ENCODE results near the gene TMEM51.

Gene TMEM51

DNA sequence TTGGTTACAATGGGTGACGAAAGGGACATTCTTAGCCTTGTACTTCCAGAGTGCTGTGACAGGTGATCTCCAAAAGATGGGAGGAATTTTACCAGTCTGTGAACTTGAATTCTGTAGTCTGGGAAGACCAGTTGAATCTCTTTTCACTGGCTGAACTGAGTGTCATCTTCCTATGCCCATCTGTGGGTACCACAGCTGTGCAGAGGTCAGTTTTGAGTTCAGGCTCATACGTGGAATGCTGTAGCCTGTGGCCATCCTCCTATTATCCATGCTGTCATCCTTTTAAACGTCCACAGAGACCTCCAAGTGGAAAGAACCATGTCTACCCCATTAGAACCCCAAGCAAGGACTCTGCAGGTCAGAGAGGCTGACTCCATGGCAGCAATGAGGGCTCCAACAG lies 32.1 kb downstream of the TMEM51 start:
- TF ChIP-seq, protein P1, sequence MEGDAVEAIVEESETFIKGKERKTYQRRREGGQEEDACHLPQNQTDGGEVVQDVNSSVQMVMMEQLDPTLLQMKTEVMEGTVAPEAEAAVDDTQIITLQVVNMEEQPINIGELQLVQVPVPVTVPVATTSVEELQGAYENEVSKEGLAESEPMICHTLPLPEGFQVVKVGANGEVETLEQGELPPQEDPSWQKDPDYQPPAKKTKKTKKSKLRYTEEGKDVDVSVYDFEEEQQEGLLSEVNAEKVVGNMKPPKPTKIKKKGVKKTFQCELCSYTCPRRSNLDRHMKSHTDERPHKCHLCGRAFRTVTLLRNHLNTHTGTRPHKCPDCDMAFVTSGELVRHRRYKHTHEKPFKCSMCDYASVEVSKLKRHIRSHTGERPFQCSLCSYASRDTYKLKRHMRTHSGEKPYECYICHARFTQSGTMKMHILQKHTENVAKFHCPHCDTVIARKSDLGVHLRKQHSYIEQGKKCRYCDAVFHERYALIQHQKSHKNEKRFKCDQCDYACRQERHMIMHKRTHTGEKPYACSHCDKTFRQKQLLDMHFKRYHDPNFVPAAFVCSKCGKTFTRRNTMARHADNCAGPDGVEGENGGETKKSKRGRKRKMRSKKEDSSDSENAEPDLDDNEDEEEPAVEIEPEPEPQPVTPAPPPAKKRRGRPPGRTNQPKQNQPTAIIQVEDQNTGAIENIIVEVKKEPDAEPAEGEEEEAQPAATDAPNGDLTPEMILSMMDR (conservative IDR thresholded peaks at IDR 0.05; ENCODE audit: low read depth): no peak

DNA sequence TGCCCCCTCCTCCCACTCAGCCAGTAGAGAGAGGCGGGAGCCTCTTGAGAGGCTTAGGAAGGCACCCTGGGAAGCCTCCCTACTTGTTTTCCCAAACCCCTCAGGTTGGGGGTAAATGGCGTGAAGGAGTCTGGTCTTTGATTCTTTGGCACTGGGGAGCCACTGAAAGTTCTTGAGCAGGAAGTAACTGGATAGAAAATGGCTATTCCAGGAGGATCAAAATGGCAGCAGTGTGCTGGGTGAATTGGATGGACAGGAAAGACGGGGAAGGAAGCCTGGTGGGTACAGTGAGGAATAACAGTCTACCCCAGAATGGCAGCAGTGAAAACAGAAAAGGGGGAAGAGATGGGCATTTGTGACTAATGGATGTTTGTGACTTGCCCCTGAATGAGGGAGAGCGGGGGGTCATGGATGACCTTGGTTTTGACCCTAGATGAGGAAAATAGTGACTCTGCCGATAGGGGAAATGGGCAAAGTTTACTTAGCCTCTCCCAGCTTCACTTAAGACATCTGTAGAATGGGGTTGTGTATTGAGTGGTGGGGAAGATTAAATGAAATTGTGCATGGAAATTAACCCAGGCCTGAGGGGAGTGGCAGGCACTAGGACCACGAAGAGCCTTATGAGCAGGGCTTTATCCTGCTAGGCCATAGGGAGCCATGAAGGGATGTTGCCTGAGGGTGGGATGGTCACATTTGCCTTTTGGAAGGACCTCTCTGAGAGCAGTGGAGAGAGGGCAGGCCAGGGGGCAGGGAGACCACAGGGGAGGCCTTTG lies 32.7 kb downstream of the TMEM51 start:
- DNase-seq (ENCODE audit: low spot score): no peak

More for the DNA sequence above, 32.1 kb downstream of the TMEM51 start:
- no peak overlapping the region for H3K27ac ChIP-seq
- CTCF ChIA-PET: no interaction called here
- POLR2A ChIA-PET (ENCODE audit: low non-redundant PET): no interaction called here
- no peak for DNase-seq (ENCODE audit: low spot score)

DNA sequence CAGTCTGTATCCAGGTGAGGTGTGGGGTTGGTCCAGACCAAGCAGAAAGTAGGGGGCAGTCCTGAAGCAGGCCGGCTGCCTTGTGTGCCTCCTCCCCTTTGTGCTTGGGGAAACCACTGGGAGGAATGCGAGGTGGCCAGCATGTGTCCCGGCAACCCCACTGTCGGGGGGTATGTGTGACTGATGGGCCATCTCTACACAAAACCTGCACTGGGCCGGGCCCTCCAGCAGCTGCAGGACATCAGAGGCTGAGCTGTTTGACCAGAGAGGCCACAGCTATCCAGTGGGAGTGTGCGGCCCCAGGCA lies 33.3 kb downstream of the TMEM51 start:
- TF ChIP-seq, protein P1 (conservative IDR thresholded peaks at IDR 0.05; ENCODE audit: low read depth): no peak
- peak overlapping the region; percentile 19; the same call in 1 of the 2 replicates for H3K27ac ChIP-seq
- CTCF ChIA-PET: interaction anchor here (0.5 kb wide), 1 partner anchor 367 kb away, joined by 3 read pairs; no protein-coding TSS in a partner anchor
- DNase-seq (ENCODE audit: low spot score): no peak
- POLR2A ChIA-PET (ENCODE audit: low non-redundant PET): no interaction called here

More for the DNA sequence above, 32.7 kb downstream of the TMEM51 start:
- ChIA-PET CTCF (interaction anchor here (0.5 kb wide), 1 partner anchor 367 kb away, joined by 3 read pairs; no protein-coding TSS in a partner anchor), POLR2A (ENCODE audit: low non-redundant PET) (no interaction called here)
- TF ChIP-seq, protein P1 (conservative IDR thresholded peaks at IDR 0.05; ENCODE audit: low read depth): no peak
- no peak overlapping the region for H3K27ac ChIP-seq

DNA sequence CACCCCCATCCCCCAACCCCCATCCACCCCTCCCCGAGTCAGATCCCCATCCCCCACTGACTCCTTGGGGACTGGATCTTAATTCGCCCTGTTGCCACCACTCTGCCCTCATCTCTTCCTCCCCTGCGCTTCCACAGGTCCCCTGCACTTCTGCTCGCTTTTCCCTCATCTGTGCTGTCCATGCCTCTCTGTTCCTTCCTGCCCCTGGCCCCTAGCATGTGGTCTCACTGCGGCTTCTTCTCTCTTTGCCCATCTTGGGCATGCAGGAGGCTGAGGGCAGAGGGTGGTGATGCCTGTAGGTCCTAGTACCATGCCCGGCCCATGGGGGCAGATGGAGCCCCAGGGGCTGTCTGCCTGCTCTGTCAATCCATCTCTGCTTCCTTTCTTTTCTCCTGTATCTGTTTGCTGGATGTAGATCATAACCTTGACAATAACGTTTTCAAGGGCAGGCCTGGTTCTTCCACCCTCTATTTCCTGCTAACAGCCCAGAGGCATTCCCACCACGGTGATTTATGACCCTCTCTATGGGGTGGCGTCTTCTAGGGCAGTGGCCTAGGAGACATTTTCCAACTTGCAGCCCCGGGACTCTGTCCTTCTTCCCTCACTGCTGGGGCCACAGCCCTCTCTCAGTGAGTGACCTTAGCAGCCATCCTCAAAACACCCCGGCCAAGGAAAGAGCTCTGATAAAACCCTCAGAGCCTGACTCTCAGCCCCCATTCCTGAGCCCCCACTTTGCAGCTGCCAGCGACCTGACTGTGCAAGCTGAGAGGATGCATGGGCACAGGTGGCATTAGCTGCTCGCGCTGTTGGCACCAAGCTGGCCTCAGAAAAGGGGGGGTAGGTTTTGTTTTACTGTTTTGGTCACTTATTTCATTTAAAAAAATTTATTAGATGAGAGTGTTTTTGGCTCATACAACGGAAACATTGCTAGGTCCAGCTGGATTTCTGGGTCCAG lies 33.9 kb downstream of the TMEM51 start:
- TF ChIP-seq, protein P1 (conservative IDR thresholded peaks at IDR 0.05; ENCODE audit: low read depth): no peak
- ChIA-PET CTCF (interaction anchor here (0.6 to 0.7 kb wide), 2 partner anchors 33 to 111 kb away, joined by 5 to 6 read pairs; no protein-coding TSS in a partner anchor), POLR2A (ENCODE audit: low non-redundant PET) (no interaction called here)
- DNase-seq (ENCODE audit: low spot score): no peak
- peak overlapping the region; percentile 19; the same call in 1 of the 2 replicates for H3K27ac ChIP-seq

DNA sequence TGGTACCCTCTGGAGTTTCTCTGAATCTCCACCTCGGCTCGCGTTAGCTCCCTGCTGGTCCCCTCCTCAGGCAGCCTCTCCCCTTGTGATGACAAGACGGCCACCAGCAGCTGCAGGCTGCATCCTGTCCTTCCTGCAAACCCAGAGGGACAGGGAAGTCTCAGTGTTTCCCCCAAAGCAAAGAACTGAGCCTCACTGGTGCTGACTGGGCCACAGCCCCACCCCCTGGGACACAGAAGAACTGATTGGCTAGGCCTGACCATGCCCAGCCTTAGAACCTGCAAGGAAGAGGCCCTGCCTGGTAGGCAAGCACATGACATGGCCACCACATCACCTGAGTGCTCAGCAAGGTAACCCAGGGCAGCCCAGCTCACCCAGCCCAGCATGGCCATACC lies 34.6 kb downstream of the TMEM51 start:
- CTCF ChIA-PET: interaction anchor here (0.6 to 0.7 kb wide), 2 partner anchors 32 to 111 kb away, joined by 5 to 6 read pairs; no protein-coding TSS in a partner anchor
- POLR2A ChIA-PET (ENCODE audit: low non-redundant PET): no interaction called here
- TF ChIP-seq, protein P1 (conservative IDR thresholded peaks at IDR 0.05; ENCODE audit: low read depth): no peak
- peak; percentile 34 for DNase-seq (ENCODE audit: low spot score)
- H3K27ac ChIP-seq: peak overlapping the region; percentile 19; the same call in 1 of the 2 replicates

DNA sequence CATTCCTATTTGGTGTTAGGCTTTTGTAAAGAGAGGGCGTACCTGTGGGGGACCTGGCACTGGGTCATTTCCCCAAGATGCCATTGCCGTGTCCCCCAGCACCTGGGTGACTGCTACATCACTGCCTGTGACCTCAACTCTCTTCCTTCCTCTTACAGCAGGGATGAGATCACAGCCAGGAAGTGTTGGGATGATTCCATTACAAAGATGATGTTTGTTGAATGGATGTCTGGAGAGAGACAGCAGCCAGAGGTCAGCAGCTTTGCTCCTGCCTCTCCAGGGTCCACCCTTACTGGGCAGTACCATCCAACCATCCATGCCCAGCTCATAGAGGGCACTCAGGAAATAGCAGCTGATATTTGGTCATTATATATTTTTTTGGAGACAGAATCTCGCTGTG lies 35.1 kb downstream of the TMEM51 start:
- DNase-seq (ENCODE audit: low spot score): no peak
- H3K27ac ChIP-seq: 0 out of 2 replicates have a peak overlapping the region, but pooled peaks have one; percentile 19
- ChIA-PET POLR2A (ENCODE audit: low non-redundant PET) (no interaction called here), CTCF (interaction anchor here (0.6 kb wide), 1 partner anchor 44 kb away, joined by 4 read pairs; no protein-coding TSS in a partner anchor)
- TF ChIP-seq, protein P1 (conservative IDR thresholded peaks at IDR 0.05; ENCODE audit: low read depth): no peak

Data from RWPE1 (cell line).